IMR-90 (cell line): Measurements from ENCODE around the gene CDK5R1. TPM values are rescaled to one million over a fixed set of nuclear protein-coding genes. Genes with fewer than 3 reads are reported as not detected.

ENCODE experiments used
- ATAC-seq: fragments of 200-7000 bp; cut with Tn5 transposase; 2 replicates; pipeline ENCODE4 v1.9.1; 2020; ENCODE audit warnings: low read depth, mild to moderate bottlenecking, moderate library complexity
- BruUV-seq: library from RNA; stranded (reverse); fragments of 400-500 nt; replicated peaks from 2 replicates; lab custom pipeline; 2021; lab: Mats Ljungman, UMichigan
- CTCF ChIA-PET: fragments of 300-600 bp; formaldehyde crosslinking; extraction: SDS; loops from one replicate; lab custom pipeline; 2021; ENCODE audit warnings: antibody characterized with exemption; lab: Yijun Ruan, JAX
- POLR2A ChIA-PET: fragments of 300-600 bp; sonication (Branson Sonifier 250); formaldehyde crosslinking; loops from one replicate; lab custom pipeline; 2022; ENCODE audit warnings: antibody characterized with exemption; ENCODE audit not compliant: unreplicated experiment; lab: Charles Lee
- DNase-seq: peaks from one replicate; pipeline ENCODE4 v3.0.0; 2013
- H2AFZ ChIP-seq: replicated peaks from 2 replicates; pipeline ENCODE3; 2013; ENCODE audit warnings: low read length, mild to moderate bottlenecking; ENCODE audit not compliant: poor library complexity
- H2AK5ac ChIP-seq: 2 replicates; pipeline ENCODE4 v1.6.1; 2013; ENCODE audit warnings: low read depth, low read length, inconsistent platforms
- H2AK9ac ChIP-seq: replicated peaks from 2 replicates; pipeline ENCODE3; 2013; ENCODE audit warnings: mild to moderate bottlenecking, low read depth, low read length, moderate library complexity; ENCODE audit not compliant: poor library complexity
- H2BK120ac ChIP-seq: 2 replicates; pipeline ENCODE4 v1.6.1; 2013; ENCODE audit warnings: low read depth, low read length, inconsistent platforms
- H2BK15ac ChIP-seq: 3 replicates; pipeline ENCODE4 v1.6.1; 2013; ENCODE audit warnings: low read depth, low read length, inconsistent platforms
- H2BK20ac ChIP-seq: 2 replicates; pipeline ENCODE4 v1.6.1; 2013; ENCODE audit warnings: low read depth, mild to moderate bottlenecking, inconsistent platforms, low read length, moderate library complexity
- H2BK5ac ChIP-seq: 2 replicates; pipeline ENCODE4 v1.6.1; 2013; ENCODE audit warnings: mild to moderate bottlenecking, low read depth, low read length, inconsistent platforms; ENCODE audit not compliant: poor library complexity, severe bottlenecking
- H3K14ac ChIP-seq: replicated peaks from 2 replicates; pipeline ENCODE4 v1.6.1; 2013; ENCODE audit warnings: low read depth, low read length, inconsistent platforms
- H3K18ac ChIP-seq: 2 replicates; pipeline ENCODE4 v1.6.1; 2013; ENCODE audit warnings: low read depth, low read length, control low read depth
- H3K23ac ChIP-seq: 2 replicates; pipeline ENCODE4 v1.6.1; 2013; ENCODE audit warnings: low read depth, low read length, inconsistent platforms
- H3K27ac ChIP-seq: 2 replicates; pipeline ENCODE4 v1.5.1; 2013; ENCODE audit warnings: mild to moderate bottlenecking, control low read depth, low read length; ENCODE audit not compliant: insufficient read depth
- H3K27me3 ChIP-seq: 2 replicates; pipeline ENCODE4 v1.6.1; 2013; ENCODE audit warnings: low read length; ENCODE audit not compliant: control insufficient read depth, insufficient read depth
- H3K36me3 ChIP-seq: 2 replicates; pipeline ENCODE4 v1.6.1; 2013; ENCODE audit warnings: low read length, mixed read lengths; ENCODE audit not compliant: control insufficient read depth, insufficient read depth
- H3K4ac ChIP-seq: 2 replicates; pipeline ENCODE4 v1.6.1; 2013; ENCODE audit warnings: low read depth, low read length, inconsistent platforms
- H3K4me1 ChIP-seq: 2 replicates; pipeline ENCODE4 v1.6.1; 2013; ENCODE audit warnings: low read length, mixed read lengths; ENCODE audit not compliant: control insufficient read depth, insufficient read depth
- H3K4me2 ChIP-seq: 2 replicates; pipeline ENCODE4 v1.6.1; 2013; ENCODE audit warnings: low read depth, mild to moderate bottlenecking, control low read depth, low read length, moderate library complexity
- H3K4me3 ChIP-seq: 2 replicates; pipeline ENCODE4 v1.5.1; 2013; ENCODE audit warnings: low read depth, mild to moderate bottlenecking, control low read depth, low read length, moderate library complexity; ENCODE audit not compliant: insufficient read depth
- H3K56ac ChIP-seq: 2 replicates; pipeline ENCODE4 v1.6.1; 2013; ENCODE audit warnings: low read length, inconsistent platforms; ENCODE audit not compliant: insufficient read depth; ENCODE audit errors: extremely low read depth
- H3K79me1 ChIP-seq, 2 experiments: 2 replicates each; pipeline ENCODE4 v1.6.1; 2013; ENCODE audit warnings: low read length in 2 of 2, inconsistent platforms in 1 of 2, low read depth in 1 of 2
- H3K9ac ChIP-seq: 2 replicates; pipeline ENCODE4 v1.6.1; 2013; ENCODE audit warnings: low read depth, low read length, control low read depth
- H3K9me1 ChIP-seq: 2 replicates; pipeline ENCODE4 v1.6.1; 2013; ENCODE audit warnings: low read length, inconsistent platforms; ENCODE audit not compliant: insufficient read depth
- H3K9me3 ChIP-seq: 2 replicates; pipeline ENCODE4 v1.6.1; 2013; ENCODE audit warnings: low read length; ENCODE audit not compliant: control insufficient read depth, insufficient read depth
- H4K20me1 ChIP-seq: 2 replicates; pipeline ENCODE4 v1.6.1; 2013; ENCODE audit warnings: low read length, inconsistent platforms; ENCODE audit not compliant: insufficient read depth
- H4K5ac ChIP-seq: 2 replicates; pipeline ENCODE4 v1.6.1; 2013; ENCODE audit warnings: mild to moderate bottlenecking, low read depth, low read length, control low read depth
- H4K8ac ChIP-seq, 2 experiments: 2 replicates each; pipeline ENCODE4 v1.6.1; 2013; ENCODE audit warnings: low read depth in 2 of 2, low read length in 2 of 2, control low read depth in 1 of 2, inconsistent platforms in 1 of 2
- H4K91ac ChIP-seq: 2 replicates; pipeline ENCODE4 v1.6.1; 2013; ENCODE audit warnings: low read depth, low read length, inconsistent platforms; ENCODE audit not compliant: insufficient read depth
- FOS ChIP-seq: fragments of 150-350 bp; IDR thresholded peaks from 2 replicates; pipeline ENCODE4 v1.6.1; 2016; ENCODE audit warnings: low read depth, low read length
- MAFK ChIP-seq: IDR thresholded peaks from 2 replicates; pipeline ENCODE4 v1.6.1; 2012; ENCODE audit warnings: low read depth, low read length, improper control_type of control experiment
- MAZ ChIP-seq: IDR thresholded peaks from 2 replicates; pipeline ENCODE4 v1.6.1; 2012; ENCODE audit warnings: low read depth, mild to moderate bottlenecking, low read length, improper control_type of control experiment, moderate library complexity, borderline replicate concordance
- WGBS, 2 experiments: methylation state at CpG; one replicate each; pipeline versions ENCODE4 v1.1.5 to v1.1.7; 2013; ENCODE audit warnings: missing lambda C conversion rate in 2 of 2; ENCODE audit not compliant: insufficient read length in 1 of 2; ENCODE audit errors: extremely low coverage in 2 of 2; 5-methylcytosine and 5-hydroxymethylcytosine counted together
- dilution Hi-C: fragments of 300-500 bp; cut with HindIII; formaldehyde crosslinking; loops from one replicate; pipeline ENCODE4 v1.14.3; 2018; ENCODE audit warnings: low sequenced_read_pairs; ENCODE audit not compliant: unreplicated experiment
- in situ Hi-C: fragments of 300-500 bp; cut with MboI; formaldehyde crosslinking; loops from 3 replicates; pipeline ENCODE4 v1.14.3; 2019; ENCODE audit warnings: low sequenced_read_pairs, inconsistent platforms, mixed read lengths
- intact Hi-C: fragments of 100-400 bp; cut with micrococcal nuclease; formaldehyde crosslinking; loops from 2 replicates; pipeline ENCODE4 v1.10.0; 2022
- polyA plus RNA-seq, 3 experiments: library from polyadenylated mRNA; depleted of rRNA; stranded (reverse); fragments of >200 nt; gene quantifications; 2 replicates each; pipeline ENCODE4 v1.2.3, GENCODE V29; 2012; ENCODE audit warnings: low replicate concordance in 1 of 3
- total RNA-seq: library from RNA; depleted of rRNA; stranded (reverse); fragments of >200 nt; gene quantifications from 2 replicates; pipeline ENCODE4 v1.2.3, GENCODE V29; 2012

The CDK5R1 gene
- total and polyA plus RNA-seq, 2 of the 4 experiments (the other 2 are of a cell fraction), result 0.36 to 0.74 TPM

GRCh38 chr17:32496395-32497073 lies 9.7 kb downstream of the CDK5R1 start:
- H3K4ac ChIP-seq, result peak overlapping the region; percentile 65
- ChIA-PET POLR2A (no interaction called here), CTCF (no interaction called here)
- H3K27ac ChIP-seq, result no peak overlapping the region
- dilution Hi-C loops (no loop called here), intact Hi-C loops (no loop called here), in situ Hi-C loops (loop anchor here (25.0 kb wide), 1 partner anchor 266 kb away; no protein-coding TSS in a partner anchor)
- peaks cover 3% of the 10 kb centered on the region; the same call in 1 of the 2 replicates for H3K27me3 ChIP-seq
- H3K23ac ChIP-seq, result no peak overlapping the region
- H3K9me1 ChIP-seq, result peaks cover 10% of the 10 kb centered on the region
- H2AFZ ChIP-seq, result peak overlapping the region; percentile 94
- no peaks in the 10 kb centered on the region for H3K9me3 ChIP-seq
- H3K56ac ChIP-seq, result peak overlapping the region; percentile 13; the same call in 1 of the 2 replicates
- peak overlapping the region; percentile 88; the same call in 1 of the 3 replicates for H2BK15ac ChIP-seq
- H2BK5ac ChIP-seq, result peak overlapping the region; percentile 87
- no peak for TF ChIP-seq MAFK
- peak; percentile 35; the same call in 1 of the 2 replicates for TF ChIP-seq FOS
- no peak for TF ChIP-seq MAZ
- H2AK5ac ChIP-seq, result peak overlapping the region; percentile 83
- H3K18ac ChIP-seq, result no peak overlapping the region
- peak; percentile 73 for ATAC-seq
- no peak overlapping the region for H3K14ac ChIP-seq
- H3K4me1 ChIP-seq, result peaks cover 6% of the 10 kb centered on the region
- no peak overlapping the region for H3K4me3 ChIP-seq
- H4K8ac ChIP-seq, result peak overlapping the region in 1 of 2 experiments; percentile 59; a peak in 1 of 4 replicates
- H2BK20ac ChIP-seq, result peak overlapping the region; percentile 80
- peak overlapping the region; percentile 80 for H2BK120ac ChIP-seq
- H4K5ac ChIP-seq, result no peak overlapping the region
- H2AK9ac ChIP-seq, result peak overlapping the region; percentile 91
- no peaks in the 10 kb centered on the region; the same call in 1 of the 2 replicates for H4K20me1 ChIP-seq
- peak; percentile 68 for DNase-seq
- no TSS peak for BruUV-seq
- no peaks in the 10 kb centered on the region for H3K79me1 ChIP-seq
- WGBS, 2 experiments, result 77% methylated on average over 3 of the region's 16 CpGs; no CpG with 5 or more reads in 1 of the 2 experiments
- H4K91ac ChIP-seq, result peak overlapping the region; percentile 61
- H3K36me3 ChIP-seq, result no peaks in the 10 kb centered on the region
- peak overlapping the region; percentile 11; the same call in 1 of the 2 replicates for H3K4me2 ChIP-seq
- no peak overlapping the region for H3K9ac ChIP-seq
